BE2C (cell line): ENCODE results near the gene CCNQ.

Experiments used
- DNase-seq: peaks from one replicate; pipeline ENCODE4 v3.0.0-alpha.2; 2020
- H3K27me3 ChIP-seq: fragments of 250-450 bp; sonication (Bioruptor Pico); 2 replicates; pipeline ENCODE4 v1.5.1; 2020; ENCODE audit warnings: mild to moderate bottlenecking
- H3K36me3 ChIP-seq: fragments of 250-450 bp; sonication (Bioruptor Pico); 2 replicates; pipeline ENCODE4 v1.5.1; 2020; ENCODE audit warnings: mild to moderate bottlenecking
- H3K4me1 ChIP-seq: fragments of 250-450 bp; sonication (Bioruptor Pico); 2 replicates; pipeline ENCODE4 v1.5.1; 2020
- H3K4me3 ChIP-seq: 2 replicates; pipeline ENCODE4 v1.5.1; 2011; ENCODE audit warnings: low read depth, low read length
- H3K9me3 ChIP-seq: fragments of 250-450 bp; sonication (Bioruptor Pico); 2 replicates; pipeline ENCODE4 v1.5.1; 2020
- TF ChIP-seq, protein P1 (sequence below): IDR thresholded peaks from 2 replicates; pipeline ENCODE4 v1.5.1; 2012; ENCODE audit warnings: mild to moderate bottlenecking, low read depth, low read length

The CCNQ gene

DNA sequence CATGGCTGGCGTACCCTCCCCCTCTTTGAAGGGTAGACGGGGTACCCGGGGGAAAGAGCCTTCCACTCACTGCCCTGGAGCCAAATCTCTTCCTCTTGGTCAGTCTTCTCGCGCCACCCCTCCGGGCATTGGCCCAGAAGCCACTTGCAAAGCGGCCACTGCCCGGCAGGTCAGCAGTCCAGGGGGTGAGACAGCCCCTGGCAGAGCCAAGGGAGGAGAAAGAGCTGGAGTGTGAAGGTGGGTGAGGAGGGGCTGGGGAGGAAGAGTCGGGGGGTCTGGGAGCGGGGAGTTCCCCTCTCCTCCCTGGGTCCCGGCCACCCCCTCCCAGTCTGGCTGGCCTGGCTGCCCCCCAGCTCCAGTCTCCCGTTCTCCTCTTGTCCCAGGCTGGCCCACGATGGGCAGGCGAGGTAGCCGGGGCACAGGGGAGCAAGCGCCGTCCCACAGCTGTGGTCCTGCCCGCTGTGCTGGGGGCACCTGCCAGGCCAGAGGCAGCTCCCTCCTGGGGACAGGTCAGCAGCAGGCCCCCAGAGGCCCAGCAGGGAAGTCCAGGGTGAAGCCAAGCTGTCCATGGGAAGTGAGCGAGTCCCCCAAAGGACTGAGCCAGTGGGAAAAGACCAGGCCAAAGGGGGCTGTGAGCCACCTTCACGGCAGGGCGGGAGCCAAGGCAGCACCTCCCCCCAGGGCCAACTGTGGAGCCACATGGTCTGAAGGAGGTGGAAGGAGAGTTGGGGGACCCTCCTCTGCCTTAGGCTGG is 26.5 kb upstream of the CCNQ start:
- Histone ChIP-seq H3K4me3 (no peak overlapping the region), H3K27me3 (no peaks in the 10 kb centered on the region), H3K36me3 (no peaks in the 10 kb centered on the region), H3K9me3 (no peaks in the 10 kb centered on the region), H3K4me1 (no peaks in the 10 kb centered on the region)
- TF ChIP-seq, protein P1, sequence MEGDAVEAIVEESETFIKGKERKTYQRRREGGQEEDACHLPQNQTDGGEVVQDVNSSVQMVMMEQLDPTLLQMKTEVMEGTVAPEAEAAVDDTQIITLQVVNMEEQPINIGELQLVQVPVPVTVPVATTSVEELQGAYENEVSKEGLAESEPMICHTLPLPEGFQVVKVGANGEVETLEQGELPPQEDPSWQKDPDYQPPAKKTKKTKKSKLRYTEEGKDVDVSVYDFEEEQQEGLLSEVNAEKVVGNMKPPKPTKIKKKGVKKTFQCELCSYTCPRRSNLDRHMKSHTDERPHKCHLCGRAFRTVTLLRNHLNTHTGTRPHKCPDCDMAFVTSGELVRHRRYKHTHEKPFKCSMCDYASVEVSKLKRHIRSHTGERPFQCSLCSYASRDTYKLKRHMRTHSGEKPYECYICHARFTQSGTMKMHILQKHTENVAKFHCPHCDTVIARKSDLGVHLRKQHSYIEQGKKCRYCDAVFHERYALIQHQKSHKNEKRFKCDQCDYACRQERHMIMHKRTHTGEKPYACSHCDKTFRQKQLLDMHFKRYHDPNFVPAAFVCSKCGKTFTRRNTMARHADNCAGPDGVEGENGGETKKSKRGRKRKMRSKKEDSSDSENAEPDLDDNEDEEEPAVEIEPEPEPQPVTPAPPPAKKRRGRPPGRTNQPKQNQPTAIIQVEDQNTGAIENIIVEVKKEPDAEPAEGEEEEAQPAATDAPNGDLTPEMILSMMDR: no peak
- no peak for DNase-seq

- H3K4me3 ChIP-seq: no peak overlapping the region
- H3K4me1 ChIP-seq: no peaks in the 10 kb centered on the region
- TF ChIP-seq, protein P1: no peak
- H3K27me3 ChIP-seq: no peaks in the 10 kb centered on the region
- no peaks in the 10 kb centered on the region for H3K36me3 ChIP-seq
- H3K9me3 ChIP-seq: no peaks in the 10 kb centered on the region
- no peak for DNase-seq
Observed at GRCh38 chrX:153624196-153625091, 25.5 kb upstream of the CCNQ start.

DNA sequence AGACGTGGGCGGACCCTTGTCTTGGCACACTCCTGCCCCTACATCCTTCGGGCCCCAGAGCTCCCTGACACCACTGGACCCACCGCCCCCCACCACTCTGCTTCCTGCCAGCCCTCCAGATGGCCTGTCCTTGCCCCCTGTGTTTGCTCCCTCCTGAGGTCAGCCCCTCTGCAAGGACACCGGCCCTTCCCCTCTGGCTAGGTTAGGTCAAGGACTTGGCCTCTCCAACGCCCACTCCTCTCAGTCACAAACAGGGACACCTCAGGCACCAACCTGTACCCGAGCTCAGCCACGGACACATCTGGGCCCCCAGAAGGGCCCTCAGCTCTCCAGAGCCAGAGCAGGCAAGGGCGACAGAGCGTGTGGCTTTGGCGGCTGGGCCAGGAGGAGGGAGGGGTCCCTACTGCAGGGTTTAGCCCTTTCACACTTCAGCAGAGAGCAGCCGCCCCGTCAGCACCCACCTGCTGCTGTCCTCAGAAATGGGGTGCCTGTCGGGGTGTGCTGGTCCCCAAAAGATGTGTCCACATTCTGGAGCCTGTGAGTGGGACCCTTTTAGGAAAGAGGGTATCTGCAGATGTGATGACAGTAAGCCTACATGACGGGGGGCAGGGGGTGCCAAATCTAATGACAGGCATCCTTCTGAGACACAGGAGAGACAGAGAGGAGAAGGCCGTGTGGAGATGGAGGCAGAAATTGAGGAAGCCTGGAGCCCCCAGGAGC is 24.5 kb upstream of the CCNQ start:
- Histone ChIP-seq H3K4me3 (no peak overlapping the region), H3K4me1 (no peaks in the 10 kb centered on the region), H3K9me3 (no peaks in the 10 kb centered on the region), H3K27me3 (no peaks in the 10 kb centered on the region), H3K36me3 (no peaks in the 10 kb centered on the region)
- TF ChIP-seq, protein P1: no peak
- no peak for DNase-seq

DNA sequence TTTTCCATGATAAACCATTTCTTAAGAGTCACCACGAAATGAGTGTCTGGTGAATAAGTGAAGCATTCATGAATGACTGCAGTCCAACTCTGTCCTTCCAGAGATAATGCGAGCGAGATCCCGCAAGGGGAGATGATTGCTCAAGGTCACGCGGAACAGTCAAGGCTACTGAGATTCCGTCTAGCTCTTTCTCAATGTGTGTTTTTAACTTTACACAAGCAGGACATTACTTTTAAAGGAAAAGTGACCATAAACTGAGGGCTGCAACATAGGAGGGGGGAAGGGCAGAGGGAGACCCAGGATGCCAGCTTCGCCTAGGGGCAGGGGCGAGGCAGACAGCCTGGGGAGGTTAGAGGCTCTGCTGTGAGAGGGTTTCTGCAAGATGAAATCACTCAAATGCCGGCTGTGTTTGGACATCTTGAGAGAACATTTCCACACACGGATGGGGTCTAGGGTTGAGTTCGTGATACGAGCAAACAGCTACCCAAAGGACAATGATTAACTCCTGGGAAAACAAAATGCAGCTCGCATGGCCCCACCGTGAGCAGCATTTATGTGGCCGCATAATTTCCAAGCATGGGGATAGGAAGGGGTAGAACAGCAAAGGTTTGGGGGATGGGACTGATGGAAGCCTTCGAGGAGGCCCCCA is 23.8 kb upstream of the CCNQ start:
- no peak for DNase-seq
- TF ChIP-seq, protein P1: no peak
- Histone ChIP-seq H3K9me3 (no peaks in the 10 kb centered on the region), H3K27me3 (no peaks in the 10 kb centered on the region), H3K4me3 (no peak overlapping the region), H3K36me3 (no peaks in the 10 kb centered on the region), H3K4me1 (no peaks in the 10 kb centered on the region)

GRCh38 chrX:153621949-153622598 is 23.1 kb upstream of the CCNQ start:
- no peaks in the 10 kb centered on the region for H3K36me3 ChIP-seq
- no peaks in the 10 kb centered on the region for H3K27me3 ChIP-seq
- no peaks in the 10 kb centered on the region for H3K4me1 ChIP-seq
- H3K9me3 ChIP-seq: no peaks in the 10 kb centered on the region
- no peak overlapping the region for H3K4me3 ChIP-seq
- DNase-seq: no peak
- TF ChIP-seq, protein P1: no peak
